HG02759 (cell line): ENCODE measurements around the gene COL27A1.
"Not testable (repeated sequence)": the region's sequence is repeated elsewhere in the genome, so short reads cannot be mapped to it uniquely, and the experiment has no call there.

Source experiments
- ATAC-seq: cut with Tn5 transposase; IDR thresholded peaks from one replicate; pipeline ENCODE4 v1.9.1; 2021; ENCODE audit warnings: mild to moderate bottlenecking, moderate library complexity; ENCODE audit not compliant: unreplicated experiment

The COL27A1 gene

DNA sequence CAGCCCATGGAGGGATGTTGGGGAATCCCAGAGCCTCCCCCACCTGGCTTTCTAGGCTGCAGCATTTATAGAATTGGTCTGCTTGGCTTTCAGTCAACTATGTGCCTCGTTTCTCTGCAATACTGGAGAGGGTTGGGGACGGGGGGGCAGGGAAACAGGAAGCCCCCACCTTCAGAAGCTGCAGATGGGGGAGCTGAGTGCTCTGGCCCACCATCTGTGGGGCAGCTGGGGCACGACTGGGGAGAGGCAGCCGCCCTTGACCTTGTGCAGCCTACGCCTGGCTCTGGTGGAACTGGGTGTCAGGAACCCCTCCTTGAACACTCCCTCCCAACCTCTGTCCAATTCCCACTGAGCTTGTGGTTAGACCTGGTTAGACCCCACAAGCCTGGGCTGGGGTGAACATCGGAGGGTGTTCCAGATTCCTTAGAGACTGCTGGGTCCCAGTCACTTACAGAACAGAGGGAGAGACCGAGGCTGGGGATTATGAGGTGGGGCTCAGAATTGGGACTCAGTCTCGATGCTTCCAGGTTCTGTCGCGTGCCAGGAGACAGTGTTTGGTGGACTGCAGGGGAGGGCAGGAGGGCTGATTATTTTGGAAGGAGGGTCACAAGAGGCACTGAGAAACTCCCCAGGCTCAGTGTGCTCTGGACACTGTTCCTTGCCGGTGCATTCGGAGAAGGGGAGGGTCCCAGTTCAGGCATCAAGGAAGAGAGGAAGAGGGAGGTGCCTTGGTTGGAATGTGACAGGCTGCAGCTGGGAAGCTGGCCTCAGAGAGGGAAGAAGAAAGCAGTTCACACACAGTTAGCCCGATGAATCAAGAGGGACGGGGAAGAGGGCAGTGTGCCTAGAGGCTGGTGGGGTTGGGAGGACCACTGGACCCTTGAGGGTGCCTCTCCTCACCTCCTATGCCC is 25.6 kb downstream of the COL27A1 start:
- no peak for ATAC-seq

- ATAC-seq = no peak
Observed at GRCh38 chr9:114181607-114182409, 26.5 kb downstream of the COL27A1 start.

DNA sequence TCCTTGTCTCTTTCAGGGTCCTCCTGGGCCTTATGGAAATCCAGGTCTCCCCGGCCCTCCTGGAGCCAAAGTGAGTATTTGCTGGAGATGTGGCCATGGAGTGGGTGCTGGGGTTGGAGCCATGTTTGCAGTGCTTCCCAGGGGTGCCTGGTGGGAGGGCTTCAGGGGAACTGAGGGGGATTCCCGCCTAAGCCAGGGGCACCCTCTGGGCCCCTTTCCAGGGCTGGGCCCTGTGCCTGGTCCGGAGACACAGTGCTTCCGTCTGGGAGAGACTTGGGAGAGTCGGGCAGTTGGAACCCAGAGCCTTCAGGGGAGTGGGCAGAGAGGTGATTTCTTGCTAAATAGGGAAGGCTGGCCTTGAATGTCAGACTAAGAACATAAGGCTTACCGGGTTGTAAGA is 27.7 kb downstream of the COL27A1 start:
- no peak for ATAC-seq

- no peak for ATAC-seq
Observed at GRCh38 chr9:114184071-114184470, 28.7 kb downstream of the COL27A1 start.

DNA sequence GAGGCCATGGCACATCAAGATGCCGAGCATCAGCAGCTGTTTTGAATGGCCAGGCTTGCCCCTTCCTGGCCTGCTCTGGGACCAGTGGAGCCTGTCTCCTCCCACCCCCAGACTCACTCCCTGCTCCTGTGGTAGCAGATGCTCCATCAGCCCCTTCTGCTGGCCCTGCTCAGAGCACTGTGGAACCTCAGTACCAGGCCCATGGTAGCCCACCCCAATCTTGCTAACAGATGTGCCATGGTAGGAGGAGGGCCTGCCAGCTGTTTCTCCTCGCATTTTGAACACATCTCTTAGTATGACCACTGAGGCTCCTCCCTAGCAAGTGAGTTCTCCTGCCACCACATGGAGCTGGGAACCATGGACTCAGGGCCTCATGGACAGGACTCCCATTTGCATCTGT is 29.5 kb downstream of the COL27A1 start:
- ATAC-seq = no peak

DNA sequence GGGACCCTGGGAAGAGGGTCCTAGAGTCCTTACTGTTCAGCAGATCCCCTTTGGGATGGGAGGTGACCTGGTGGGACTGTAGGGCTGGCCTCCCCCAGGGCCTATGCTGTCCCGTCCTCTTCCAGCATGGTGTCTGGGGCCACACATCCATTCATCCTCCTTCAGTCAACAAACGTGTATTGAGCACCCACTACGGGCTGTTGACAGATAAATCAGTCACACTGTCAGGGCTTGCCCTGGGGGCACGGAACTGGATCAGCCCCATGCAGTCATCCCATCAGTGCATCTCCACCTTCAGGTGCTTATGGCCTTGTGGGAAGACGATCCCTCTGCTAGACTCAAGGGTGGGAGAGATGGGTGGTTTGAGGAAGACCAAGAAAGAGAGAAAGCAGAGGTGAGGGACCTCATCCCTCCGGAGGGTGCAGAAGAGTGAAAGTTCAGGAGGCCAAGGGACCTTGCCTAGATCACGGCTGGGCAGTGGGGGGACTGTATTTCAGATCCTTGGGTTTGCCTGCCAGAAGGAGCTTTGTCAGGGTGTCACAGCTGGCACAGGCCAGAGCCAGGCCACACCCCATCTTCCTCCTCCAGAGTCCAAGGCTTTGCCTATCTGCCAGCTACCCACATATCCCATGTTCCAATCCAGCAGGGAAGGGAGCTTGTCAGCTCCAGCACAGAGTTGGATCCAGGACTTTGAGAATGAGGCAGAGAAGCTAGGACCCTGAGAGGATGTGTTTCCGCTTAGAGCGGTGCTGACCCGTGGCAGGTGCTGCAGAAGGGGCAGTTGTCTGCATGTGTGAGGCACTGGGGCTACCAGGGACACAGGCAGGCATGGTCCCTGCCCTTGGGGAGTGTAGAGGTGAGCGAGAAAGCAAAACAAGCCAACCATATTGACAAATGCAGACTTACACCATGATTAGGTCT is 30.5 kb downstream of the COL27A1 start:
- no peak for ATAC-seq

GRCh38 chr9:114186605-114187289 is 31.4 kb downstream of the COL27A1 start:
- ATAC-seq = no peak

DNA sequence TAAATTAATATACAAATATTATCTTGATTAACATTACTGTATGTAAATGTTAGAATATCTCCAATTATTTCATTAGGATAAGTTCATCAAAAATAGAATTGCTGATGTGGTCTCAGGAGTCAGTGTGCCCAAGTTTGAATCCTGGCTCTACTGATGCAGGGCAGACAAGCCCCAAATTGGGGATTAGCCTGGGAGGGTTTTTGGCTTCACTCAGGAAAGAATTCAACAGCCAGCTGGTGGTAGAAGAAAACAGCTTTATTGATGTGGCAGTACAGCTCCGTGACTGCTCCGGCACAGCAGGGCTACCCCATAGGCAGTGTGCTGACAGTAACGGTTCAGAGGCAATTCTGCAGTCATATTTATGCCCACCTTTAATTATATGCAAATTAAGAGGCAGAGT is 32.5 kb downstream of the COL27A1 start:
- ATAC-seq = no peak

- no peak for ATAC-seq
Observed at GRCh38 chr9:114189823-114190562, 34.7 kb downstream of the COL27A1 start.

- ATAC-seq = no peak
Observed at GRCh38 chr9:114190563-114190905, 35.2 kb downstream of the COL27A1 start.

GRCh38 chr9:114191402-114191801 is 36.1 kb downstream of the COL27A1 start:
- ATAC-seq = not testable (repeated sequence)

DNA sequence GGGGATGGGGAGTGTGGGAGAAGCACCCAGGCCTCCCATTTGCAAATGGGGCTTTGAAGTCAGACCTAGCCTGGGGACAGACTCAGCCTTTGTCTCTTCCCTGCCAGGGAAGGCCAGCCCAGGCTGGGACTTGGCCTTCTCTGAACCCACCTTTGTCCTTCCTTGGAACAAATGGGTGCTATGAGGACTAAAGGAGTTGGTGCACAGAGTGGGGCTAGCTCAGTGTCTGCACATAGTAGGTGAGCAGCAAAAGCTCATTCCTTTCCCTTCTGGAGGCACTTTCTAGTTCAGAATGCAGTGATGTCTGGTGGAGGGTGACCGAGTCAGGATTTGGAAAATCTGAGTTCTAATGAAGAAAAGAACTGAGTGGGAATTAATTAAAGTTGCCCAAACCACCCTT is 37.2 kb downstream of the COL27A1 start:
- no peak for ATAC-seq

DNA sequence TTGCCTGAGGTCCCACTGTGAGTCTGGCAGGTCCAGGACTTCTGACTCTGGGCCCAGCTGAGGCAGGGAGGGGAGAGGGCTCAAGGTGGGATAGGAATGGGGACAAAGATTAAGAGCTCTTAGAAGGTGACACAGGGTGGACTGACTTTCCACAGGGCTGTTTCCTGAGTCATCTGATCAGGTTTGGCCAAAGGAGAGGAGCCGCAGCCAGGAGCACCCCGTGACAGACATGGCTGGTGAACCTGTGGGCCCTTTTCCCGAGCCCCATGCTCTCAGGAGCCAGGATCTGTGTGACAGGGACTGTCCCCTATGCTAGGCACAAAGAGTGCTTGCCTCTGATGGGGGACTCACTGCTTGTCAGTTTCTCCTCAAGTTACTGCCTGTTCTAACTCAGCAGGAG is 37.8 kb downstream of the COL27A1 start:
- ATAC-seq = no peak

GRCh38 chr9:114196117-114196516 is 40.8 kb downstream of the COL27A1 start:
- ATAC-seq = no peak

- ATAC-seq = no peak
Observed at GRCh38 chr9:114196979-114197622, 41.8 kb downstream of the COL27A1 start.

DNA sequence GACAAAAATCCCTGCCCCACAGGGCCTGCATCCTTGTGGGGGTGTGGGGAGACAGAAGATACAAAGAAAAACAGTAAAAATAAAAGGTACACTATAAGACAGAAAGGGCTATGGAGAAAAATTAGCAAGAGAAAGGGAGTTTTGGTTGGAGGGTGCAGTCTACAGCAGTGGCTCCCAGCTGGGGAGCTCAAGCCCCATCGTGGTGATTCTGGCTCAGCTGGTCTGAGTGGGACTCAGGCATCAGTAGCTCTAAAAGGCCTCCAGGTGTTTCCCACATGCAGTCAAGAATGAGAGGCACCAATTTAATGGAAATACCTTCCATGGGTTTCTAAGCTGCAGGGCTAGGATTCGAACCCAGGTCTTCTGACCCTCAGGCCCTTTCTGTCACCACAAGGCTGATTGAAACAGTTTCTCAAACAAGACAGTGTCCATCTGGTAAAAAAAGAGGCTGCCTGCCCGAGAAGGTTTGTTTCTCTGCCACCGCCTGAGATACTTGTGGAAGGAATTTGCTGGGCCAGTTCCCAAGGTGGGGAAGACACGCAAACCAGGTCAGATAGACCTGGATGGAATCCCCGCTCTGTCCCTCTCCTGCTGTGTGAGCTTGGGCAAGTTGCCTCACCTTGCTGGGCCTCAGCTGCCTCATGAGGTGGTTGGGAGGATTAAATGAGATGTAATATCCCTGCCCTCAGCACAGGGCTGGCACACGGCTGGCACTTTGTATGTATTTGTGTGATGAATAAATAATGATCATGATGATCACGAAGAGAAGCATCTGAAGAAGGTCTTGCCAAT is 43.1 kb downstream of the COL27A1 start:
- no peak for ATAC-seq

DNA sequence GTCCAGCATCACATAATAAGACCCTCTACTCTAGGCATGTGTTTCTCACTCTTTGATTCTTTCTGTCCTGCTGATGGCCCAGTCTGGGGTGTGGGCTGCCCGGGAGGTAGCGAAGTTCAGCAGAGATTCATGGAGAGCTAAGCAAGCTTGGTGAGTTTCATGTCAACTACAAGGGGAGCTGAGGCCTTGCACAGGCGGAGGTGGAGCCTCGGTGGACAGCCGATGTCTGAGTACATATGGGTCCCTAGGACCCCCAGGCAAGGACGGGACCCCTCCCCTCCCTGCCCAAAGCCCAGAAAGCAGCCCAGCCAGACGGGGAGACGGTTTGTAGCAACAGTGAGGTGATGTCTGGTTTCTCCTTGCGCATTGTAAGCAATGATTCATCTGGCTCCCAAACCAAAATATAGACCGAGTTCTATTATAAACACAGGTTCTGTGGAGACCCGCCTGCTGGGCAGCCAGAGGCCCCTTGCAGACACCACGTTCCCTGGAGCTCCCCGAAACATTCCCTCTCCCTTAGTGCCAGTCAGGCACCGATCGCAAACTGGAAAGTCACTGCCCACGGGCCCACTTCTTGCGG is 45.5 kb downstream of the COL27A1 start:
- ATAC-seq = no peak

DNA sequence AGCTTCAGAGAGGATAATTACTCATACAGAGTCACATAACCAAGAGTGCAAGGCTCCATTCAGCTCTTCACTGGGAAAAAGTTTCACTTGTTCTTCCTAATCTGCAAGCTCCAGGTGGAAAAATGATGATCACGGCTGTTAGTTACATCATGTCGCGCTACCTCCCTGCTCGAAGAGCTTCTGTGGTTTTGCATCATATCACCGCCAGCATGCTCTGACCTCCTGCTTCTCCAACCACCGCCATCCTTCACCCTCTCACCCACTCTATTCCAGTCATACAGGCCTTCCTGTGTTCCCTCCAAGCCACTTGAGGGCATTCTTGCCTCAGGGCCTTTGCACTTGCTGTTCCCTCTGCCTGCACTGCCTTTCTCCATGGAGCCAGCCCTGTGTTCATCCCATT is 47.1 kb downstream of the COL27A1 start:
- no peak for ATAC-seq
